ENCODE results near the gene SH3YL1.

Gene SH3YL1

GRCh38 chr2:256094-256493, 7.7 kb downstream of the SH3YL1 start:
- TF ChIP-seq, protein P1, sequence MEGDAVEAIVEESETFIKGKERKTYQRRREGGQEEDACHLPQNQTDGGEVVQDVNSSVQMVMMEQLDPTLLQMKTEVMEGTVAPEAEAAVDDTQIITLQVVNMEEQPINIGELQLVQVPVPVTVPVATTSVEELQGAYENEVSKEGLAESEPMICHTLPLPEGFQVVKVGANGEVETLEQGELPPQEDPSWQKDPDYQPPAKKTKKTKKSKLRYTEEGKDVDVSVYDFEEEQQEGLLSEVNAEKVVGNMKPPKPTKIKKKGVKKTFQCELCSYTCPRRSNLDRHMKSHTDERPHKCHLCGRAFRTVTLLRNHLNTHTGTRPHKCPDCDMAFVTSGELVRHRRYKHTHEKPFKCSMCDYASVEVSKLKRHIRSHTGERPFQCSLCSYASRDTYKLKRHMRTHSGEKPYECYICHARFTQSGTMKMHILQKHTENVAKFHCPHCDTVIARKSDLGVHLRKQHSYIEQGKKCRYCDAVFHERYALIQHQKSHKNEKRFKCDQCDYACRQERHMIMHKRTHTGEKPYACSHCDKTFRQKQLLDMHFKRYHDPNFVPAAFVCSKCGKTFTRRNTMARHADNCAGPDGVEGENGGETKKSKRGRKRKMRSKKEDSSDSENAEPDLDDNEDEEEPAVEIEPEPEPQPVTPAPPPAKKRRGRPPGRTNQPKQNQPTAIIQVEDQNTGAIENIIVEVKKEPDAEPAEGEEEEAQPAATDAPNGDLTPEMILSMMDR (IDR thresholded peaks at IDR 0.05; ENCODE audit: extremely low read depth, missing control alignments) = no peak
- DNase-seq (ENCODE audit: low spot score) = no peak

DNA sequence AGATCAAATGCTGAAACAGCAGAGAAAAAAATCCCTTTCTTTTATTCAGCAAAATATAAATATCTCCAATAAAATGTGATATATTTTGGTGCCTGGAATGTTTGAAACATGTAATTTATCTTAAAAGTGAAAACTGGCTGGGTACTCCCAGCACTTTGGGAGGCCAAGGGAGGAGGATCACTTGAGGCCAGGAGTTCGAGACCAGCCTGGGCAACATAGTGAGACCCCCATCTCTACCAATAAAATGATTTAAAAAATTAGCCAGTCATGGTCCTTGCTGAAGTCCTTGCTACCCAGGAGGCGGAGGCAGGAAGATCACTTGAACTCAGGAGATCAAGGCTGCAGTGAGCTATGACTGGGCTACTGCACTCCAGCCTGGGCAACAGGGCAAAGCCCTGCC, 8.6 kb downstream of the SH3YL1 start:
- DNase-seq (ENCODE audit: low spot score) = no peak
- TF ChIP-seq, protein P1 (IDR thresholded peaks at IDR 0.05; ENCODE audit: extremely low read depth, missing control alignments) = no peak

- DNase-seq (ENCODE audit: low spot score) = no peak
- TF ChIP-seq, protein P1 (IDR thresholded peaks at IDR 0.05; ENCODE audit: extremely low read depth, missing control alignments) = no peak
Observed at GRCh38 chr2:254241-254640, 9.6 kb downstream of the SH3YL1 start.

- TF ChIP-seq, protein P1 (IDR thresholded peaks at IDR 0.05; ENCODE audit: extremely low read depth, missing control alignments) = no peak
- DNase-seq (ENCODE audit: low spot score) = no peak
Observed at GRCh38 chr2:253202-253638, 10.6 kb downstream of the SH3YL1 start.

GRCh38 chr2:252001-252602, 11.7 kb downstream of the SH3YL1 start:
- TF ChIP-seq, protein P1 (IDR thresholded peaks at IDR 0.05; ENCODE audit: extremely low read depth, missing control alignments) = no peak

GRCh38 chr2:249538-250042, 14.2 kb downstream of the SH3YL1 start:
- TF ChIP-seq, protein P1 (IDR thresholded peaks at IDR 0.05; ENCODE audit: extremely low read depth, missing control alignments) = no peak
- no peak for DNase-seq (ENCODE audit: low spot score)

More at GRCh38 chr2:252001-252602, 11.7 kb downstream of the SH3YL1 start:
- DNase-seq (ENCODE audit: low spot score) = no peak

DNA sequence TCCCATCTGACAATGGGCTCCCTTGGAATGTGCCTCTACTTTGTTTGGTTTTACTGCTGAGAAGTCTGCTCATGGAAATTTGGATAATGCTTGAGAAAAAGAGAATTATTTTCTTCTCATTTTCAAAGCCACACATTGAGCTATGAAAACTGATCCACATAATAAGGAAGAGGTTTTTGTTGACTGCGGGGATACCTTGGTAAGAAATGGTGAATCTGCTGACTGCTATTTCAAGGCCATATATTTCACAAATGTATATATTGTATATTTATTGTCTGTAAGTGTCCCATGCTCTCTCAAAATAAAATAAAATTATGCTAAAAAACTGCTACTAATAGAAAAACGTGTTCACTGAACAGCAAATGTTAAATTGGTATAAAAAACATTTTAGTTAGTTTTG, 15.1 kb downstream of the SH3YL1 start:
- DNase-seq (ENCODE audit: low spot score) = no peak
- TF ChIP-seq, protein P1 (IDR thresholded peaks at IDR 0.05; ENCODE audit: extremely low read depth, missing control alignments) = no peak
